ENCODE measurements around the gene PET100. TPM values are rescaled to one million over a fixed set of nuclear protein-coding genes. Genes with fewer than 3 reads are reported as not detected.

Gene PET100
- total and polyA plus RNA-seq, 3 experiments from 2014 or later: 110 to 297 (median 110) TPM

DNA sequence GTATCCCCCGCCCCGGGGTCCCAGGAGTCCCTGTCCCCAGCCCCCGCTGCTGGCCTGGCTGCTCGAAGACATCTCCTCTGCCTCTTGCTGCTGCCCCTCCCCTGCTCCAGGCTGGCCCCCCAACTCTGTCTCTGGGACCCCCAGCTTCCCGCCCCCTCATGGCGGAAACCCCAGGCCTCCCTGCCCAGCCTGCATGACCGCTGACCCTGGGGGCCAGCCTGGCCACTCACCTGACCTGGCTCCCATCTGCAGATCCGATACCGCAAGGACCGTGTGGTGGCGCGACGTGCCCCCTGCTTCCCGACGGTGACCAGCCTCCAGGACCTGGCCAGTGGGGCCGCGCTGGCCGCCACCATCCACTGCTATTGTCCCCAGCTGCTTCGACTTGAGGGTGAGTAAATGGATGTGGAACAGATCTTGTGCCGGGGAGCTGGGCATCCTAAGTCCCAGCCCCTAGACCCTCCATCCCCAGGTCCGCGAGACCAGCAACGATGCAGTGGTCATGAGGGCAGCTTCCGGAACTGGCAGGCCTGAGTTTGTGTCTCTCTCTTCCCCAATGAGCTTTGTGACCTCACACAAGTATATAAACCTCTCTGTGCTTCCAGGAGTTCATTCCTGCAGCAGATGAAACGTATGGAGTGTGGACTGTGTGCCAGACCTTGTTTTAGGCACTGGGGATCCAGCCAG, 21.6 kb upstream of the PET100 start:
- POLR2A ChIA-PET: no interaction called here

DNA sequence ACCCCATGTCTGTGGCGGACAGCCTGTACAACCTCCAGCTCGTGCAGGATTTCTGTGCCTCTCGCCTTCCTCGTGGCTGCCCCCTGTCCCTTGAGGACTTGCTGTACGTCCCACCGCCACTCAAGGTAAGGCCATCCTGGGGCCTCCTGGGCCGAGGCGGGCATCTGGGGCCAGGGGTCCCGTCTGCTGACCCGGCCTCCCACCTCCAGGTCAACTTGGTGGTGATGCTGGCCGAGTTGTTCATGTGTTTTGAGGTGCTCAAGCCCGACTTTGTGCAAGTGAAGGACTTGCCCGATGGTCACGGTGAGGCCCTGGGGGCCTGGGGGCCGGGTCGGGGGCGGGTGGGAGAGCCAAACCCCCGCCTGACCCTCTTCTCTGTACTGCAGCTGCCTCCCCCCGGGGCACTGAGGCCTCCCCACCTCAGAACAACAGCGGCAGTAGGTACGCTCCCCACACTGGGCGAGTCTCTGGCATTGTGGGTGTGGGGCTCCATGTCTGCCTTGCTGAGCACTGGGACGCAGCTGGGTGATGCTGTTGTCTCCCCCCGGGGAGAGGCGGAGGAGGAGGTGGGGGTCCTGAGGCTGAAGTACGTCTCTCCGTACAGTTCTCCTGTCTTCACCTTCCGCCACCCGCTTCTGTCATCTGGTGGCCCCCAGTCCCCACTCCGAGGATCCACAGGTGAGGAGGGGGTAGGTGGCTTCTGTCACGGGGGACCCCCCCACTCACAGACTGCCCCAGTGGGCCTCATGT, 18.9 kb upstream of the PET100 start:
- H3K9me3 Mint-ChIP-seq: peaks cover 0 to 2% (median 0%) of the 10 kb centered on the region in 5 donors
- Histone ChIP-seq H3K9me3 (ENCODE audit: low read length) (no peaks in the 10 kb centered on the region), H3K27me3 (ENCODE audit: insufficient read depth, low read length, poor library complexity, severe bottlenecking) (no peaks in the 10 kb centered on the region), H3K36me3 (ENCODE audit: insufficient read depth, low read length) (no peaks in the 10 kb centered on the region), H3K4me3 (ENCODE audit: low read length) (no peak overlapping the region), H3K27ac (ENCODE audit: low read depth, low read length) (no peak overlapping the region), H3K4me1 (ENCODE audit: insufficient read depth, low read length) (no peaks in the 10 kb centered on the region)
- H3K36me3 Mint-ChIP-seq: no peaks in the 10 kb centered on the region
- no peak overlapping the region for H3K27ac Mint-ChIP-seq
- no peak for DNase-seq
- ChIA-PET CTCF (no interaction called here), POLR2A (no interaction called here)
- no peaks in the 10 kb centered on the region for H3K4me1 Mint-ChIP-seq
- H3K27me3 Mint-ChIP-seq: peaks cover 2 to 5% of the 10 kb centered on the region in 2 donors
- H3K4me3 Mint-ChIP-seq: no peak overlapping the region

More for the DNA sequence above, 21.6 kb upstream of the PET100 start:
- Histone ChIP-seq H3K27me3 (ENCODE audit: insufficient read depth, low read length, poor library complexity, severe bottlenecking) (no peaks in the 10 kb centered on the region), H3K36me3 (ENCODE audit: insufficient read depth, low read length) (no peaks in the 10 kb centered on the region), H3K9me3 (ENCODE audit: low read length) (no peaks in the 10 kb centered on the region), H3K4me3 (ENCODE audit: low read length) (no peak overlapping the region), H3K4me1 (ENCODE audit: insufficient read depth, low read length) (no peaks in the 10 kb centered on the region), H3K27ac (ENCODE audit: low read depth, low read length) (no peak overlapping the region)
- H3K9me3 Mint-ChIP-seq: peaks cover 0 to 2% (median 0%) of the 10 kb centered on the region in 5 donors
- CTCF ChIA-PET: no interaction called here
- no peak overlapping the region for H3K4me3 Mint-ChIP-seq
- H3K27ac Mint-ChIP-seq: no peak overlapping the region
- no peaks in the 10 kb centered on the region for H3K4me1 Mint-ChIP-seq
- peaks cover 2 to 17% of the 10 kb centered on the region in 2 donors for H3K27me3 Mint-ChIP-seq
- DNase-seq: peak in 1 of 5 donors; percentile 44
- H3K36me3 Mint-ChIP-seq: no peaks in the 10 kb centered on the region

DNA sequence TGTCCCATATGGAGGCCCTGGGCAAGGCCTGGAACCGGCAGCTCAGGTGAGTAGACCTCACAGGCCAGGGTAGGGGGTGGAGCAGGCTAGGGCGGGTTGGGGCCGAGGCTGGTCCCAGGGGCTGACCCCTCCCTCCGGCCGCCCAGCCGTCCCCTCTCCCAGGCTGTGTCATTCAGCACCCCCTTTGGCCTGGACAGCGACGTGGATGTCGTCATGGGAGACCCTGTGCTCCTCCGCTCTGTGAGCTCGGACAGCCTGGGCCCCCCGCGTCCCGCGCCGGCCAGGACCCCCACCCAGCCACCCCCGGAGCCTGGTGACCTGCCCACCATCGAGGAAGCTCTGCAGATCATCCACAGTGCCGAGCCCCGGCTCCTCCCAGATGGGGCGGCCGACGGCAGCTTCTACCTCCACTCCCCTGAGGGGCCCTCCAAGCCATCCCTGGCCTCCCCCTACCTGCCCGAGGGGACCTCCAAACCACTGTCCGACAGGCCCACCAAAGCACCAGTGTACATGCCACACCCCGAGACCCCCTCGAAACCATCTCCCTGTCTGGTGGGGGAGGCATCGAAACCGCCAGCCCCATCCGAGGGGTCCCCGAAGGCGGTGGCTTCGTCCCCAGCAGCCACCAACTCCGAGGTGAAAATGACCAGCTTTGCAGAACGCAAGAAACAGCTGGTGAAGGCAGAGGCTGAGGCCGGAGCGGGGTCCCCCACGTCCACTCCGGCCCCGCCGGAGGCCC, 17.9 kb upstream of the PET100 start:
- no peak overlapping the region for H3K27ac Mint-ChIP-seq

DNA sequence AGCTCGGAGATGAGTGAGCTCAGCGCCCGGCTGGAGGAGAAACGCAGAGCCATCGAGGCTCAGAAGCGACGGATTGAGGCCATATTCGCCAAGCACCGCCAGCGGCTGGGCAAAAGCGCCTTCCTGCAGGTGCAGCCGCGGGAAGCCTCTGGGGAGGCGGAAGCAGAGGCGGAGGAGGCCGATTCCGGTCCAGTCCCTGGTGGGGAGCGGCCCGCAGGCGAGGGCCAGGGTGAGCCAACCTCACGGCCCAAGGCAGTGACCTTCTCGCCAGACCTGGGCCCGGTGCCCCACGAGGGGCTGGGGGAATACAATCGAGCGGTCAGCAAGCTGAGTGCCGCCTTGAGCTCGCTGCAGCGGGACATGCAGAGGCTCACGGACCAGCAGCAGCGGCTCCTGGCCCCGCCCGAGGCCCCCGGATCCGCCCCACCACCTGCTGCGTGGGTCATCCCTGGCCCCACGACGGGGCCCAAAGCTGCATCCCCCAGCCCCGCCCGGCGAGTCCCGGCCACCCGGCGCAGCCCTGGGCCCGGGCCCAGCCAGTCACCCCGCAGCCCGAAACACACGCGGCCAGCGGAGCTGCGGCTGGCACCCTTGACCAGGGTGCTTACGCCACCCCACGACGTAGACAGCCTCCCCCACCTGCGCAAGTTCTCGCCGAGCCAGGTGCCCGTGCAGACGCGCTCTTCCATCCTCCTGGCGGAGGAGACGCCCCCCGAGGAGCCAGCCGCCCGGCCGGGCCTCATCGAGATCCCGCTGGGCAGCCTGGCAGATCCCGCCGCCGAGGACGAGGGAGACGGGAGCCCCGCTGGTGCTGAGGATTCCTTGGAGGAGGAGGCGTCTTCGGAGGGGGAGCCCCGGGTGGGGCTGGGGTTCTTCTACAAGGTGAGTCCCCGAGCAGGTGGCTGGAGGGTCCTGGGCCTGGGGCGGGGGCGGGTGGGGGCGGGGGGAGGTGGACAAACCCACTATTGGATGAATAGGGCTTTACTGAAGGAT, 17.0 kb upstream of the PET100 start:
- Histone ChIP-seq H3K27me3 (ENCODE audit: insufficient read depth, low read length, poor library complexity, severe bottlenecking) (no peaks in the 10 kb centered on the region), H3K9me3 (ENCODE audit: low read length) (no peaks in the 10 kb centered on the region), H3K4me3 (ENCODE audit: low read length) (no peak overlapping the region), H3K4me1 (ENCODE audit: insufficient read depth, low read length) (no peaks in the 10 kb centered on the region), H3K36me3 (ENCODE audit: insufficient read depth, low read length) (no peaks in the 10 kb centered on the region), H3K27ac (ENCODE audit: low read depth, low read length) (no peak overlapping the region)
- CTCF ChIA-PET: no interaction called here
- no peak for DNase-seq
- POLR2A ChIA-PET: no interaction called here
- Mint-ChIP-seq H3K27ac (no peak overlapping the region), H3K4me3 (no peak overlapping the region), H3K36me3 (peaks cover 0 to 8% (median 0%) of the 10 kb centered on the region in 3 donors), H3K27me3 (peaks cover 0 to 4% of the 10 kb centered on the region in 2 donors), H3K9me3 (no peaks in the 10 kb centered on the region), H3K4me1 (no peaks in the 10 kb centered on the region)

More for the DNA sequence above, 17.9 kb upstream of the PET100 start:
- Mint-ChIP-seq H3K36me3 (peaks cover 0 to 3% (median 0%) of the 10 kb centered on the region in 3 donors), H3K27me3 (peaks cover 0 to 4% of the 10 kb centered on the region in 2 donors), H3K4me1 (no peaks in the 10 kb centered on the region), H3K9me3 (peaks cover 0 to under 1% (median 0%) of the 10 kb centered on the region in 5 donors), H3K4me3 (no peak overlapping the region)
- Histone ChIP-seq H3K27ac (ENCODE audit: low read depth, low read length) (no peak overlapping the region), H3K27me3 (ENCODE audit: insufficient read depth, low read length, poor library complexity, severe bottlenecking) (no peaks in the 10 kb centered on the region), H3K4me1 (ENCODE audit: insufficient read depth, low read length) (no peaks in the 10 kb centered on the region), H3K36me3 (ENCODE audit: insufficient read depth, low read length) (no peaks in the 10 kb centered on the region), H3K9me3 (ENCODE audit: low read length) (no peaks in the 10 kb centered on the region), H3K4me3 (ENCODE audit: low read length) (no peak overlapping the region)
- ChIA-PET POLR2A (no interaction called here), CTCF (no interaction called here)
- DNase-seq: peak in 1 of 5 donors; percentile 44

DNA sequence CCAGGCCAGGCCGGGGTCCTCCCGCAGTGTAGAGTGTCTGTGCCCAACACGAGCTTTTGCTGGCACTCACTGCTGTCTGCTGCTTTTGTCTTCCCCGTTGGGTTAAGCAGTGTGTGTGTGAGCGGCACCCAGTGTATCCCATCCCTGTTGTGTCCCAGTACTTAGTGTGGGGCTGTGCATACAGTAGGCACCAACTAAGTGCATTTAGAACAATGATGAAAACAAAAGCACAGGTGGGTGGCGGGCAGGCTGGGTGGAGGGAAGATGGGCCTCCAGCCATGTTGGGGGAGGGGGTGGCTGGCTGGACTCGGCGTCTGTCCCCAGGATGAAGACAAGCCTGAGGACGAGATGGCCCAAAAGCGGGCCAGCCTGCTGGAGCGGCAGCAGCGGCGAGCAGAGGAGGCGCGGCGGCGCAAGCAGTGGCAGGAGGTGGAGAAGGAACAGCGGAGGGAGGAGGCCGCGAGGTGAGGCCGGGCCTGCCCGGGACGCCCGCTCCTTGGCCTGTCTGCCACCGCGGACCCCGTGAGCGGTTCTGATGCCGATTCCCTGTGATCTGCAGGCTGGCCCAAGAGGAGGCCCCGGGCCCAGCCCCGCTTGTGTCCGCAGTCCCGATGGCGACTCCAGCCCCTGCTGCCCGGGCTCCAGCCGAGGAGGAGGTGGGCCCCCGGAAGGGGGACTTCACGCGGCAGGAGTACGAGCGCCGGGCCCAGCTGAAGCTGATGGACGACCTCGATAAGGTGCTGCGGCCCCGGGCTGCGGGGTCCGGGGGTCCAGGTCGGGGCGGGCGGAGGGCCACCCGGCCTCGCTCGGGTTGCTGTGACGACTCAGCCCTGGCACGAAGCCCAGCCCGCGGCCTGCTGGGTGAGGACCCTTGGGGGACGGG, 14.5 kb upstream of the PET100 start:
- Histone ChIP-seq H3K4me3 (ENCODE audit: low read length) (no peak overlapping the region), H3K9me3 (ENCODE audit: low read length) (no peaks in the 10 kb centered on the region), H3K36me3 (ENCODE audit: insufficient read depth, low read length) (no peaks in the 10 kb centered on the region), H3K4me1 (ENCODE audit: insufficient read depth, low read length) (no peaks in the 10 kb centered on the region), H3K27me3 (ENCODE audit: insufficient read depth, low read length, poor library complexity, severe bottlenecking) (no peaks in the 10 kb centered on the region), H3K27ac (ENCODE audit: low read depth, low read length) (no peak overlapping the region)
- Mint-ChIP-seq H3K27me3 (no peaks in the 10 kb centered on the region), H3K9me3 (no peaks in the 10 kb centered on the region), H3K36me3 (peaks cover 6 to 25% (median 8%) of the 10 kb centered on the region in 3 donors), H3K4me3 (no peak overlapping the region), H3K4me1 (no peaks in the 10 kb centered on the region), H3K27ac (no peak overlapping the region)
- ChIA-PET POLR2A (no interaction called here), CTCF (no interaction called here)
- DNase-seq: no peak

DNA sequence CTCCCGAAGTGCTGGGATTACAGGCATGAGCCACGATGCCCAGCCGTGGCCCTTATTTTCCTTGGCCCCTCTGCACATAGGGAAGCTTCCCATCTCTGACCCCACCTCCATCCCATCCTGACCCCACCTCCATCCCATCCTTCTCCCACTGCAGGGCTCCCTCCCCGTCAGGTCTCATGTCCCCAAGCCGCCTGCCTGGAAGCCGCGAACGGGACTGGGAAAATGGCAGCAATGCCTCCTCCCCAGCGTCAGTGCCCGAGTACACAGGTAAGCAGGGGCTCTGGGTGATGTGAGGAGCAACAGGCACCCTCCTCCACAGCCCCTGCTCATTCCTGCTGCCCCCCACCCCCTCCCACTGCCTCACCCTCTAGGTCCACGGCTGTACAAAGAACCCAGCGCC, 12.4 kb upstream of the PET100 start:
- Histone ChIP-seq H3K4me1 (ENCODE audit: insufficient read depth, low read length) (no peaks in the 10 kb centered on the region), H3K4me3 (ENCODE audit: low read length) (no peak overlapping the region), H3K36me3 (ENCODE audit: insufficient read depth, low read length) (peaks cover 9% of the 10 kb centered on the region), H3K27ac (ENCODE audit: low read depth, low read length) (no peak overlapping the region), H3K9me3 (ENCODE audit: low read length) (no peaks in the 10 kb centered on the region), H3K27me3 (ENCODE audit: insufficient read depth, low read length, poor library complexity, severe bottlenecking) (no peaks in the 10 kb centered on the region)
- Mint-ChIP-seq H3K27ac (peak overlapping the region in 1 of 8 donors; percentile 66), H3K4me3 (no peak overlapping the region), H3K9me3 (no peaks in the 10 kb centered on the region), H3K4me1 (no peaks in the 10 kb centered on the region), H3K36me3 (peaks cover 11 to 44% (median 13%) of the 10 kb centered on the region in 3 donors), H3K27me3 (no peaks in the 10 kb centered on the region)
- ChIA-PET CTCF (interaction anchor here (0.7 kb wide), 1 partner anchor 1353 kb away, joined by 3 read pairs; no protein-coding TSS in a partner anchor), POLR2A (no interaction called here)
- DNase-seq: no peak

DNA sequence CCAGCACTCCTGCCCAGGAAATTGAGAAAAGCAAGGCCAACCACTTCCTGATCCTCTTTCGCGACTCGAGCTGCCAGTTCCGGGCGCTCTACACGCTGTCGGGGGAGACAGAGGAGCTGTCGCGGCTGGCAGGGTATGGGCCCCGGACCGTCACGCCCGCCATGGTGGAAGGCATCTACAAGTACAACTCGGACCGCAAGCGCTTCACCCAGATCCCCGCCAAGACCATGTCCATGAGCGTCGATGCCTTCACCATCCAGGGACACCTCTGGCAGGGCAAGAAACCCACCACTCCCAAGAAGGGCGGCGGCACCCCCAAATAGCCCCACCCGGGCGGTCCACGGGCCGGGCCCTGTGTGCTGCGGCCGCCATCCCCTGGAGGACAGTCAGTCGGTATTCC, 11.9 kb upstream of the PET100 start:
- ChIA-PET CTCF (no interaction called here), POLR2A (no interaction called here)
- no peaks in the 10 kb centered on the region for H3K27me3 ChIP-seq (ENCODE audit: insufficient read depth, low read length, poor library complexity, severe bottlenecking)
- H3K36me3 ChIP-seq (ENCODE audit: insufficient read depth, low read length): peaks cover 15% of the 10 kb centered on the region
- Mint-ChIP-seq H3K9me3 (no peaks in the 10 kb centered on the region), H3K4me3 (no peak overlapping the region), H3K27ac (no peak overlapping the region), H3K27me3 (no peaks in the 10 kb centered on the region), H3K4me1 (no peaks in the 10 kb centered on the region), H3K36me3 (peaks cover 11 to 50% (median 13%) of the 10 kb centered on the region in 3 donors)
- H3K4me1 ChIP-seq (ENCODE audit: insufficient read depth, low read length): no peaks in the 10 kb centered on the region
- no peak overlapping the region for H3K27ac ChIP-seq (ENCODE audit: low read depth, low read length)
- no peaks in the 10 kb centered on the region for H3K9me3 ChIP-seq (ENCODE audit: low read length)
- H3K4me3 ChIP-seq (ENCODE audit: low read length): no peak overlapping the region
- DNase-seq: no peak
